A549 treated with Hydrocortisone at 1 μM for 4 hours (cell line): ENCODE data around the gene SIRT1. TPM values are rescaled to one million over a fixed set of nuclear protein-coding genes. Genes with fewer than 3 reads are reported as not detected.

Source experiments
- total RNA-seq: library from RNA; stranded (reverse); fragments of 200-300 nt; extraction: Qiagen RNA extraction; gene quantifications from 5 replicates; pipeline ENCODE4 v1.2.3, GENCODE V29; 2022

The SIRT1 gene
- 16.4 to 22.5 TPM (median 17.3 TPM) in 5 replicates for total RNA-seq

GRCh38 chr10:67884313-67884841, at the start of gene SIRT1:
TSS of gene SIRT1 (plus strand) at chr10:67884656. CDS start at chr10:67884722, 66 bp downstream.

GRCh38 chr10:67837541-67838314, 46.7 kb upstream of the SIRT1 start, which contains the start of gene DNAJC12:
TSS of gene DNAJC12 (minus strand) at chr10:67838188. CDS start at chr10:67838011, 177 bp downstream.

Other genes with a start within 250 kb of the SIRT1 start
- not detected in 5 replicates for gene CTNNA3, start 188.5 kb upstream of the SIRT1 start, total RNA-seq
- 47.0 to 62.1 TPM (median 57.0 TPM) in 5 replicates for gene DNAJC12, start 46.5 kb upstream of the SIRT1 start, total RNA-seq
- gene HERC4, start 190.6 kb downstream of the SIRT1 start, total RNA-seq: 23.6 to 37.3 TPM (median 26.9 TPM) in 5 replicates
- gene MYPN, start 224.8 kb downstream of the SIRT1 start, total RNA-seq: 2.2 to 2.9 TPM (median 2.6 TPM) in 5 replicates